ENCODE data around the gene MED12L. TPM values are rescaled to one million over a fixed set of nuclear protein-coding genes. Genes with fewer than 3 reads are reported as not detected.

The MED12L gene
- polyA plus RNA-seq, 1 experiment = 0.06 TPM

DNA sequence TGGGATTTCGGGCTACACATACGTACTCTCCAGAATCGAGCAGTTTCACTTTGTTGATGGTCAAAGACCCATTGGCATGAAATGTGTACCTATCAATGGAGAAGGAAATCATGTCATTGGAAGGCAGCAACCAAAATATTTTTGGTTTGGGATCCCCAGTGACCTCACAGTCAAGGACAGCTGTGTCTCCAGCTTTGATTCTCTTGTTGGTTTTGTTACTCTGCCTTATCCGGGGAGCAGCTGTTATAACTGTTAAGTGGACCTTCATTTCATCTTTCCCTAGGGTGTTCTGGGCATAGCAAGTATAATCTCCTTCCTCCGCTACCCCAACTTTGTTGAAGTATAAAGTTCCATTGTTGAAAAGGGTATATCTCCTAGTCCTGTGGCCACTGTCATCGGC, 352.4 kb downstream of the MED12L start:
- CTCF ChIA-PET = interaction anchor here (1.0 to 6.1 kb wide), 7 partner anchors 11 to 481 kb away, joined by 3 to 44 read pairs (median 5); no protein-coding TSS in a partner anchor
- DNase-seq (ENCODE audit: low read depth) = no peak

DNA sequence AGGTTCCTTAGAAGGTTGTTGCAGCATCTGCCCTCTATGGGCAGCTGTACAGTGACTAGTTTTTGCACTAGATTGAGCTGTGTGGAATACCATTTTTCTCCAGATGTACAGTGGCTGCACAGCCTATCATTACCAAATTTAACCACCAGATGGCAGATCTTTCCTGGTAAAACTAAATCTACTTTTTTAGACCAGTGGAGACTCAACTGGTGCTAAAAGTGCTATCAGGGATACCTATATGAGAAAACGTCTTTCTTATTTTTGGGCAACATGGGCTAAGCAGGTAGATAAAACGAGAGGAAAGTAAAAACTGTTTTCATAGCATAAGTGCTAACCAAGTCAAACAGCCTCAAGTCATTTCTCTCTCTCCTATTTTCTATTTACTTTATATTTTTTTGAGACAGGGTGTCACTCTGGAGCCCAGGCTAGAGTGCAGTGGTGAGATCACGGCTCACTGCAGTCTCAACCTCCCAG, 354.2 kb downstream of the MED12L start:
- peak; percentile 13 for DNase-seq (ENCODE audit: low read depth)
- TF ChIP-seq, protein P1, sequence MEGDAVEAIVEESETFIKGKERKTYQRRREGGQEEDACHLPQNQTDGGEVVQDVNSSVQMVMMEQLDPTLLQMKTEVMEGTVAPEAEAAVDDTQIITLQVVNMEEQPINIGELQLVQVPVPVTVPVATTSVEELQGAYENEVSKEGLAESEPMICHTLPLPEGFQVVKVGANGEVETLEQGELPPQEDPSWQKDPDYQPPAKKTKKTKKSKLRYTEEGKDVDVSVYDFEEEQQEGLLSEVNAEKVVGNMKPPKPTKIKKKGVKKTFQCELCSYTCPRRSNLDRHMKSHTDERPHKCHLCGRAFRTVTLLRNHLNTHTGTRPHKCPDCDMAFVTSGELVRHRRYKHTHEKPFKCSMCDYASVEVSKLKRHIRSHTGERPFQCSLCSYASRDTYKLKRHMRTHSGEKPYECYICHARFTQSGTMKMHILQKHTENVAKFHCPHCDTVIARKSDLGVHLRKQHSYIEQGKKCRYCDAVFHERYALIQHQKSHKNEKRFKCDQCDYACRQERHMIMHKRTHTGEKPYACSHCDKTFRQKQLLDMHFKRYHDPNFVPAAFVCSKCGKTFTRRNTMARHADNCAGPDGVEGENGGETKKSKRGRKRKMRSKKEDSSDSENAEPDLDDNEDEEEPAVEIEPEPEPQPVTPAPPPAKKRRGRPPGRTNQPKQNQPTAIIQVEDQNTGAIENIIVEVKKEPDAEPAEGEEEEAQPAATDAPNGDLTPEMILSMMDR (IDR thresholded peaks at IDR 0.05; ENCODE audit: insufficient read depth, low read depth, low read length) = peak; percentile 70
- Histone ChIP-seq H3K36me3 (ENCODE audit: control insufficient read depth, insufficient read depth, low read length) (no peaks in the 10 kb centered on the region), H3K27me3 (ENCODE audit: control insufficient read depth, insufficient read depth, low read length) (no peaks in the 10 kb centered on the region), H3K4me3 (ENCODE audit: low read depth, low read length) (no peak overlapping the region)
- CTCF ChIA-PET = interaction anchor here (0.8 to 6.1 kb wide), 28 partner anchors 8 to 492 kb away, joined by 3 to 44 read pairs (median 3); no protein-coding TSS in a partner anchor
- POLR2A ChIA-PET = interaction anchor here (0.5 kb wide), 1 partner anchor 138 kb away, joined by 3 read pairs; no protein-coding TSS in a partner anchor

More for the DNA sequence above, 352.4 kb downstream of the MED12L start:
- TF ChIP-seq, protein P1 (IDR thresholded peaks at IDR 0.05; ENCODE audit: insufficient read depth, low read depth, low read length) = no peak
- POLR2A ChIA-PET = no interaction called here
- no peak overlapping the region for H3K4me3 ChIP-seq (ENCODE audit: low read depth, low read length)
- H3K27me3 ChIP-seq (ENCODE audit: control insufficient read depth, insufficient read depth, low read length) = no peaks in the 10 kb centered on the region
- no peaks in the 10 kb centered on the region for H3K36me3 ChIP-seq (ENCODE audit: control insufficient read depth, insufficient read depth, low read length)

DNA sequence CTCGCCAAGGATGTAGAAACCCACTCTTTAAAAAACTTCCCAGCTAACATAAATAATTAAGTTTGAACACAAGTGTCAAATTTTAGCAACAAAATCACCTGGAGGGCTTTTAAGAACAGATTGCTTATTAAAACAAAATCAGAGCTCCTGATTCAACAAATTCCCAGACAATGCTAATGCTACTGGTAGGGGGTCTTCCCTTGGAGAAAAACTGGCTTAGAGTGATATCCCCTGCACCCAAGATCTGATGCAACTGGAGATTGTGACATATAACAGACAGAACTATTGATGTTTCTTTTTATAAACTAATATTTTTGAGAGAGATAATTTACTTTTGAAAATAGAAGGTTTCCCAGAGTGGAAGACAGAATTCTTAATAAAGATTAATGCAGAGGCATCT, 355.5 kb downstream of the MED12L start:
- POLR2A ChIA-PET = no interaction called here
- no peaks in the 10 kb centered on the region for H3K36me3 ChIP-seq (ENCODE audit: control insufficient read depth, insufficient read depth, low read length)
- TF ChIP-seq, protein P1 (IDR thresholded peaks at IDR 0.05; ENCODE audit: insufficient read depth, low read depth, low read length) = no peak

DNA sequence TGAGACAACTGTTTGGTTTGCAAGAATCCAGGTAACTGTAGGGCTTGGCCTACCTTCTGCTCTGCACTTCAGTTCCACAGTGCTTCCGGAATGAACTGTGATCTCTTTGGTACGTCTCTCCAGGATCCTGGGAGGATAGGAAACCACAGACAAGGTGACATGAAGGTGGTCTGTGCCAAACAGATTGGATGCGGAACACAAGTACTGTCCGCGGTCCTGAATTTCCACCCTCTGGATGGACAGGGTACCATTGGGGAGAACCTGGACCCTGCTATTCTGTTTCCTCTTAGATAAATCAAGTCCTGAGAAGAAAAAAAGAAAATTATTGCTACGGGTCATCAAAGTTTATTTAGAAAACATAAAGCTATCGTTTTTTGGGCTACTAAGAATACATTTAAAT, 358.1 kb downstream of the MED12L start:
- TF ChIP-seq, protein P1 (IDR thresholded peaks at IDR 0.05; ENCODE audit: insufficient read depth, low read depth, low read length) = no peak
- no peak for DNase-seq (ENCODE audit: low read depth)
- POLR2A ChIA-PET = no interaction called here
- H3K27me3 ChIP-seq (ENCODE audit: control insufficient read depth, insufficient read depth, low read length) = no peaks in the 10 kb centered on the region
- CTCF ChIA-PET = interaction anchor here (0.6 to 1.2 kb wide), 2 partner anchors 9 to 230 kb away, joined by 3 read pairs; no protein-coding TSS in a partner anchor
- H3K36me3 ChIP-seq (ENCODE audit: control insufficient read depth, insufficient read depth, low read length) = no peaks in the 10 kb centered on the region
- H3K4me3 ChIP-seq (ENCODE audit: low read depth, low read length) = no peak overlapping the region

More for the DNA sequence above, 355.5 kb downstream of the MED12L start:
- H3K27me3 ChIP-seq (ENCODE audit: control insufficient read depth, insufficient read depth, low read length) = no peaks in the 10 kb centered on the region
- H3K4me3 ChIP-seq (ENCODE audit: low read depth, low read length) = no peak overlapping the region
- CTCF ChIA-PET = interaction anchor here (1.2 to 6.1 kb wide), 6 partner anchors 8 to 479 kb away, joined by 3 to 44 read pairs (median 8); no protein-coding TSS in a partner anchor
- DNase-seq (ENCODE audit: low read depth) = no peak

DNA sequence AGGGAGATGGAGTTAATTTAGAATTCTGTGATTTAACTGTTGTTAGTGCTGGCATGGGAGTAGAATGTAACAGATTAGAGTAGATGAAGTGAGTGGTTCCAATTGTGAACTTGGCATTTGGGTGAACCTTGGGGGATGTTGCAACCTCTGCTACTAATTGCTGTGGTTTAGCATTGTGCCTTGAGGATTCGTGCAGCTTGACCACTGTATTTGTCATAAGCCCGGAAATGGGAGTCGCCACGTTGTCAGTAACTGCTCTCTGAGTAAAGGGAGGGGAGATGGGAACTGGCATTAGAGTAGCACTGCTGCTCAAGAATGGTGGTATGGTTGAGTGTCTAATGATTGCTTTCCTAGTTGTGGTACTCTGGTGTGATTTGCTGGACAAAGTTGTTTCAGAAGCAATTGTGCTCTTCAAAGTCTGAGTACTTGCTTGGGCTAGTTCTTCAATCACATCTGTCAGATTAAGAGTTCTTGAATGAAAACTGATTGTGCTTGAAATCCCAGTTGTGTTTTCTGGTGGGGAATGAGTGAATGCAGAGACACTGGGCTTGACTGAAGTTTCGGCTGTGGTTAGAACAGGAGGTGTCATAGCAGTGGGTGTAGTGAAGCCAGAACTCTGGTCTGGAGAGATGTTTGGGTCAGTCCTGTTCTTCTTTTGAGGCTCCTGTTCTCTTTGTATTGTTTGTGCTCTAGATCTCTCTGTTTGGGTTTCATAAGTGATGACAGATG, 360.0 kb downstream of the MED12L start:
- peak; percentile 63 for DNase-seq (ENCODE audit: low read depth)
- H3K36me3 ChIP-seq (ENCODE audit: control insufficient read depth, insufficient read depth, low read length) = no peaks in the 10 kb centered on the region
- TF ChIP-seq, protein P1 (IDR thresholded peaks at IDR 0.05; ENCODE audit: insufficient read depth, low read depth, low read length) = no peak
- H3K27me3 ChIP-seq (ENCODE audit: control insufficient read depth, insufficient read depth, low read length) = no peaks in the 10 kb centered on the region
- CTCF ChIA-PET = interaction anchor here (1.1 kb wide), 1 partner anchor 24 kb away, joined by 4 read pairs; no protein-coding TSS in a partner anchor
- POLR2A ChIA-PET = no interaction called here
- H3K4me3 ChIP-seq (ENCODE audit: low read depth, low read length) = no peak overlapping the region
